Stimulated activated naive B cell treated with anti-CD40 and anti-IgM and Interleukin-4, amounts not matched to agents 10 μg/mL and 1 μg/mL and 100 μg/mL, for 72 hours (primary cell): Measurements from ENCODE around the gene PRKCE.

Experiments
- ATAC-seq, 2 donors: fragments of 150-1000 bp; cut with Tn5 transposase; replicated peaks; 2 replicates each; pipeline ENCODE4 v1.10.0; 2021; ENCODE audit warnings: moderate library complexity in 1 of 2
- DNase-seq: peaks from one replicate; pipeline ENCODE4 v3.0.0; 2021
- H3K27ac Mint-ChIP-seq: one replicate; pipeline ENCODE4 v1.8.0; 2022; ENCODE audit warnings: mild to moderate bottlenecking, mixed read lengths
- H3K27me3 Mint-ChIP-seq, 2 donors: one replicate each; pipeline ENCODE4 v1.8.0; 2022; ENCODE audit warnings: mixed read lengths in 2 of 2
- H3K36me3 Mint-ChIP-seq, 2 donors: one replicate each; pipeline ENCODE4 v1.8.0; 2022; ENCODE audit warnings: mixed read lengths in 2 of 2, mild to moderate bottlenecking in 1 of 2
- H3K4me1 Mint-ChIP-seq, 2 donors: one replicate each; pipeline ENCODE4 v1.8.0; 2022; ENCODE audit warnings: mixed read lengths in 2 of 2, mild to moderate bottlenecking in 1 of 2
- H3K4me3 Mint-ChIP-seq, 2 donors: one replicate each; pipeline ENCODE4 v1.8.0; 2022; ENCODE audit warnings: mild to moderate bottlenecking in 2 of 2, mixed read lengths in 2 of 2, moderate library complexity in 1 of 2
- H3K9me3 Mint-ChIP-seq, 2 donors: one replicate each; pipeline ENCODE4 v1.8.0; 2022; ENCODE audit warnings: mixed read lengths in 2 of 2, mild to moderate bottlenecking in 1 of 2

The PRKCE gene

GRCh38 chr2:46147626-46148368, 496.3 kb downstream of the PRKCE start:
- H3K27ac Mint-ChIP-seq = no peak overlapping the region

GRCh38 chr2:46148369-46148736, 496.9 kb downstream of the PRKCE start:
- H3K9me3 Mint-ChIP-seq = no peaks in the 10 kb centered on the region
- H3K36me3 Mint-ChIP-seq = peaks cover 16 to 42% of the 10 kb centered on the region in 2 donors
- ATAC-seq = no peak
- no peak overlapping the region for H3K4me3 Mint-ChIP-seq
- peaks cover 3 to 10% of the 10 kb centered on the region in 2 donors for H3K4me1 Mint-ChIP-seq
- H3K27me3 Mint-ChIP-seq = no peaks in the 10 kb centered on the region
- DNase-seq = no peak
- no peak overlapping the region for H3K27ac Mint-ChIP-seq

More at GRCh38 chr2:46147626-46148368, 496.3 kb downstream of the PRKCE start:
- H3K27me3 Mint-ChIP-seq = no peaks in the 10 kb centered on the region
- no peak for ATAC-seq
- H3K4me1 Mint-ChIP-seq = peaks cover 3 to 10% of the 10 kb centered on the region in 2 donors
- H3K4me3 Mint-ChIP-seq = no peak overlapping the region
- peaks cover 13 to 37% of the 10 kb centered on the region in 2 donors for H3K36me3 Mint-ChIP-seq
- no peak for DNase-seq
- no peaks in the 10 kb centered on the region for H3K9me3 Mint-ChIP-seq

GRCh38 chr2:46150445-46150955, 499.0 kb downstream of the PRKCE start:
- H3K36me3 Mint-ChIP-seq = peaks cover 17 to 40% of the 10 kb centered on the region in 2 donors
- H3K4me1 Mint-ChIP-seq = peaks cover 3 to 10% of the 10 kb centered on the region in 2 donors
- ATAC-seq (no peak), DNase-seq (no peak)
- no peak overlapping the region for H3K4me3 Mint-ChIP-seq
- no peaks in the 10 kb centered on the region for H3K27me3 Mint-ChIP-seq
- H3K27ac Mint-ChIP-seq = no peak overlapping the region
- H3K9me3 Mint-ChIP-seq = no peaks in the 10 kb centered on the region

DNA sequence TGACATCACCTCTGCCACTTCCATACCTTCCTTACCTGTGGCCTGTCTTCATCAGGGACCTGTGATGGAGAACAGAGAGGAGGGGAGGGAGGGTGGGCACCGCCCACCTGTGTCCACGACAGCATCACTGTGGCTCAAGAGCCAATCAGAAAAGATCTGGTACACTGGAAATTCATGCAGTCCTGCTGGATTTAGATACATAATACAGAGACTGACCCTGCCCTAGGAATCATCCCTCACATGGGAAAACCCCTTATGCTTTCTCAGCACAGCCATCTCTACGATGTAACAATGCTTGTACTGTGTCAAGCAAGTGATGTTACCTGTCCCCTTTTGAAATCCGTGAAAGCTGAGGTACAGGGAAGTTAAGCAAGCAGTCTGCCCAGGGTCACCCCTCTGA, 500.1 kb downstream of the PRKCE start:
- Mint-ChIP-seq H3K36me3 (peaks cover 20 to 40% of the 10 kb centered on the region in 2 donors), H3K9me3 (no peaks in the 10 kb centered on the region), H3K4me1 (peaks cover 3 to 5% of the 10 kb centered on the region in 2 donors), H3K4me3 (no peak overlapping the region), H3K27me3 (no peaks in the 10 kb centered on the region), H3K27ac (no peak overlapping the region)
- no peak for ATAC-seq
- DNase-seq = no peak

DNA sequence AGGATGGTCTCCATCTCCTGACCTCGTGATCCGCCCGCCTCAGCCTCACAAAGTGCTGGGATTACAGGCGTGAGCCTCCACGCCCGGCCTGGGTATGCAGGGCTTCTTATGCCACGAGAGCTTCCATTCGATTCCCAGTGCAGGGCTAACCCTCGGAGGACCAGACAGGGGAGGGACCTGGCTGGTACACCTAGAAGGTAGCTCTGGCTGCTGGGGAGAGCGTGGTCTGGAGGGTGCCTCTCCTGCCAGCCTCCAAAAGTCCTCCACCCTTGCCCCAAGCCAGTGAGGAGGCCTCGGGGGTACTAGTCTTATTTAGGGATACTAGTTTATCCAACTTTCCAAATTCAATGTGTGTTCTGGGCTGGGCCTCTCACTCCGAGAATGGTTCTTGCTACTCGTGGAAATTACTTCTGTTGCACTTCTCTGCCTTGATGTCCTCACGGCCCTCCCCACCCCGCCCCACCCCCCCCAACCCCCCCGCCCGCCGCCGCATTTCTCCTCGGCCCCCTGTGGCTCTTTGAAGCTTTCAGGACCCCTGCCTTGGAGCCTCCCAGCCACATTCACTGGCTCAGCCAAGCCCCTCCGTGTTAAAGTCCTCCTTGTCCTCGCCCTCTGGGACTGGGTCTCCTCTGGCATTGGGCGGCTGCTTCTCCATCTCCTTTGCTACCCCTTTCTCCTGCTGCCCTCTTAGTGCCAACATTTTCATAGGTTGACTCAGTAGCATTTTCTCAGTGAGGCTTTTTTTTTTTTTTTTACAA, 502.7 kb downstream of the PRKCE start:
- Mint-ChIP-seq H3K9me3 (no peaks in the 10 kb centered on the region), H3K27ac (no peak overlapping the region), H3K4me3 (no peak overlapping the region), H3K4me1 (no peaks in the 10 kb centered on the region), H3K27me3 (no peaks in the 10 kb centered on the region), H3K36me3 (peaks cover 21 to 51% of the 10 kb centered on the region in 2 donors)
- no peak for ATAC-seq
- DNase-seq = no peak

DNA sequence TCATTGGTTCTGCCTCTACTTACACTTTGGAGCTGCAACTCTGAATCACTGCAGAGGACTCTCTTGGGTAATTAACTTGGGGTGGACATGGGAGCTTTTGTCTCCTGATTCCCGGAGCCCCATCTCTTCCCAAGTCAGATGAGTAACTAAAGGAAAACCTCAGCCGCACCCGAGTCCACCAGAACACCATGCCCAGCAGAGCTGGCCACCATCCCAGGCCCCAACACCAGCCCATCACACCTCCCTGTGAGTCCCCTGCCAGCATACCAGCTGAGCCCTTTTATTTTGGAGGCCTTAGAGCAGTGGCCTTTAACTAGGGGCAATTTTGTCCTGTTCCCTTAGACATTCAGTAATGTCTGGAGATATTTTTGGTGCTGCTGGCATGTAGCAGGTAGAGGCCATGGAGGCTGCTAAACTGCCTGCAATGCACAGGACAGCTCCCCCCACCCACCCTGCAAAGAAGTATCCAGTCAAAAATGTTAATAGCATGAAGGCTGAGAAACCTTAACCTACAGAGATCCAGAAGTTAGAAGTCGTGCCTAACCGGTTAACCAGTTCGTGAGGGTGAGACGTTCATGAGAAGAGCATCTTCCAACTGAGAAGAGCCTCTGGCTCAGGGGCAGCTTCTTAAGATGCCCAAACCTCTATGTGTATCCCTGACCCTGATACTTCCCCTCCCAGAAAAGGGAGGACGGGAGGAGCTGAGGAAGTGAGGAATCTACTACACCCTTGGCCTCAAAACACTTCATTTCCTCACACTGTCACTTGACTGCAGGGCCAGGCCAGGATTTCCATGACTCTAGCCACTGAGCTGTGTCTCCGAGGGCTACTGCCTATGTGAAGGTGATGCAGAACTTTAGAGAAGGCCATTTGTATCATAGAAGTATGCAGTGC, 505.8 kb downstream of the PRKCE start:
- H3K4me1 Mint-ChIP-seq = no peaks in the 10 kb centered on the region
- DNase-seq (no peak), ATAC-seq (no peak)
- H3K36me3 Mint-ChIP-seq = peaks cover 29 to 66% of the 10 kb centered on the region in 2 donors
- no peak overlapping the region for H3K4me3 Mint-ChIP-seq
- no peaks in the 10 kb centered on the region for H3K9me3 Mint-ChIP-seq
- no peaks in the 10 kb centered on the region for H3K27me3 Mint-ChIP-seq
- no peak overlapping the region for H3K27ac Mint-ChIP-seq

- Mint-ChIP-seq H3K4me3 (no peak overlapping the region), H3K27me3 (no peaks in the 10 kb centered on the region), H3K36me3 (peaks cover 29 to 66% of the 10 kb centered on the region in 2 donors), H3K4me1 (no peaks in the 10 kb centered on the region), H3K9me3 (no peaks in the 10 kb centered on the region), H3K27ac (no peak overlapping the region)
- ATAC-seq (no peak), DNase-seq (no peak)
Measured at GRCh38 chr2:46157966-46158310, 506.5 kb downstream of the PRKCE start.

GRCh38 chr2:46158661-46159060, 507.2 kb downstream of the PRKCE start:
- Mint-ChIP-seq H3K9me3 (no peaks in the 10 kb centered on the region), H3K4me1 (no peaks in the 10 kb centered on the region), H3K4me3 (no peak overlapping the region), H3K27me3 (no peaks in the 10 kb centered on the region), H3K36me3 (peaks cover 27 to 64% of the 10 kb centered on the region in 2 donors), H3K27ac (no peak overlapping the region)
- ATAC-seq (no peak), DNase-seq (no peak)

- ATAC-seq (no peak), DNase-seq (no peak)
- Mint-ChIP-seq H3K9me3 (no peaks in the 10 kb centered on the region), H3K27me3 (no peaks in the 10 kb centered on the region), H3K4me1 (no peaks in the 10 kb centered on the region), H3K27ac (no peak overlapping the region), H3K36me3 (peaks cover 34 to 74% of the 10 kb centered on the region in 2 donors), H3K4me3 (no peak overlapping the region)
Measured at GRCh38 chr2:46160326-46160725, 508.9 kb downstream of the PRKCE start.

GRCh38 chr2:46161315-46161714, 509.8 kb downstream of the PRKCE start:
- H3K36me3 Mint-ChIP-seq = peaks cover 36 to 72% of the 10 kb centered on the region in 2 donors
- no peak for ATAC-seq
- H3K27ac Mint-ChIP-seq = peak overlapping the region; percentile 39
- no peaks in the 10 kb centered on the region for H3K9me3 Mint-ChIP-seq
- no peaks in the 10 kb centered on the region for H3K4me1 Mint-ChIP-seq
- no peak overlapping the region for H3K4me3 Mint-ChIP-seq
- no peak for DNase-seq
- no peaks in the 10 kb centered on the region for H3K27me3 Mint-ChIP-seq

- Mint-ChIP-seq H3K27ac (peak overlapping the region; percentile 39), H3K4me1 (no peaks in the 10 kb centered on the region), H3K27me3 (no peaks in the 10 kb centered on the region), H3K36me3 (peaks cover 35 to 70% of the 10 kb centered on the region in 2 donors), H3K4me3 (no peak overlapping the region), H3K9me3 (no peaks in the 10 kb centered on the region)
- no peak for DNase-seq
- ATAC-seq = no peak
Measured at GRCh38 chr2:46161911-46162310, 510.4 kb downstream of the PRKCE start.

GRCh38 chr2:46162329-46163097, 511.0 kb downstream of the PRKCE start:
- peaks cover 35 to 64% of the 10 kb centered on the region in 2 donors for H3K36me3 Mint-ChIP-seq
- ATAC-seq = no peak
- H3K4me3 Mint-ChIP-seq = no peak overlapping the region
- no peak overlapping the region for H3K27ac Mint-ChIP-seq
- no peak for DNase-seq
- H3K9me3 Mint-ChIP-seq = no peaks in the 10 kb centered on the region
- H3K27me3 Mint-ChIP-seq = no peaks in the 10 kb centered on the region
- H3K4me1 Mint-ChIP-seq = no peaks in the 10 kb centered on the region

DNA sequence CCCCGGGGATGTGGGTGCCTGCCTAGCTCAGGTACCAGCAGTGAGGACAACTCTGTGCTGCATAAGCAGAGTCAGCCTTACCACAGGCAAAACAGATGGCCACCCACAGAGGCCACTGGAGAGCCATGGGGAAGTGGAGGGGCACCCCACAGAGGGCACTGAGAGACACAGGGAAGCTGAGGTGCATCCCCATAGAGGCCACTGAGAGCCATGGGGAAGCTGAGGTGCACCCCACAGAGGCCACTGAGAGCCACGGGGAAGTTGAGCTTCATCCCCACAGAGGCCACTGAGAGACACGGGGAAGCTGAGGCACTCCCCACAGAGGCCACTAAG, 511.6 kb downstream of the PRKCE start:
- no peak for ATAC-seq
- no peak overlapping the region for H3K4me3 Mint-ChIP-seq

More for the DNA sequence above, 511.6 kb downstream of the PRKCE start:
- no peaks in the 10 kb centered on the region for H3K4me1 Mint-ChIP-seq
- H3K27ac Mint-ChIP-seq = no peak overlapping the region
- no peaks in the 10 kb centered on the region for H3K9me3 Mint-ChIP-seq
- no peaks in the 10 kb centered on the region for H3K27me3 Mint-ChIP-seq
- no peak for DNase-seq
- peaks cover 37 to 61% of the 10 kb centered on the region in 2 donors for H3K36me3 Mint-ChIP-seq
